H9 (cell line): ENCODE measurements around the gene PTPRQ. TPM values are rescaled to one million over a fixed set of nuclear protein-coding genes. Genes with fewer than 3 reads are reported as not detected.

Source experiments
- DNase-seq: peaks from one replicate; pipeline ENCODE4 v3.0.0-alpha.2; 2017
- H2AFZ ChIP-seq: one replicate; pipeline ENCODE4 v1.6.1; 2013; ENCODE audit warnings: mild to moderate bottlenecking, low read length, control low read depth, moderate library complexity
- H2AK5ac ChIP-seq: 2 replicates; pipeline ENCODE4 v1.6.1; 2013; ENCODE audit warnings: low read length, control low read depth, mixed read lengths; ENCODE audit not compliant: insufficient read length
- H2BK120ac ChIP-seq: one replicate; pipeline ENCODE4 v1.6.1; 2013; ENCODE audit warnings: low read depth, mild to moderate bottlenecking, low read length, control low read depth, inconsistent platforms; ENCODE audit not compliant: poor library complexity, severe bottlenecking
- H2BK12ac ChIP-seq: 2 replicates; pipeline ENCODE4 v1.6.1; 2013; ENCODE audit warnings: low read length, control low read depth, mixed read lengths, low read depth; ENCODE audit not compliant: insufficient read length
- H2BK15ac ChIP-seq: 2 replicates; pipeline ENCODE4 v1.6.1; 2013; ENCODE audit warnings: low read depth, low read length, control low read depth
- H2BK20ac ChIP-seq: one replicate; pipeline ENCODE4 v1.6.1; 2013; ENCODE audit warnings: low read depth, mild to moderate bottlenecking, low read length, control low read depth, inconsistent platforms; ENCODE audit not compliant: poor library complexity, severe bottlenecking
- H2BK5ac ChIP-seq: 2 replicates; pipeline ENCODE4 v1.6.1; 2013; ENCODE audit warnings: low read length, control low read depth, mixed read lengths; ENCODE audit not compliant: insufficient read length
- H3K14ac ChIP-seq: 2 replicates; pipeline ENCODE4 v1.6.1; 2013; ENCODE audit warnings: low read length, control low read depth; ENCODE audit not compliant: insufficient read depth
- H3K18ac ChIP-seq: 2 replicates; pipeline ENCODE4 v1.6.1; 2013; ENCODE audit warnings: low read depth, mild to moderate bottlenecking, mixed read lengths, low read length, control low read depth; ENCODE audit not compliant: insufficient read length
- H3K23ac ChIP-seq: 2 replicates; pipeline ENCODE4 v1.6.1; 2013; ENCODE audit warnings: low read length, control low read depth, mixed read lengths, low read depth; ENCODE audit not compliant: insufficient read length
- H3K23me2 ChIP-seq: 2 replicates; pipeline ENCODE4 v1.6.1; 2013; ENCODE audit warnings: low read depth, mild to moderate bottlenecking, mixed read lengths, low read length, control low read depth; ENCODE audit not compliant: insufficient read length, poor library complexity, severe bottlenecking
- H3K27ac ChIP-seq: 2 replicates; pipeline ENCODE4 v1.5.1; 2013; ENCODE audit warnings: low read length, control low read depth, mixed read lengths, low read depth; ENCODE audit not compliant: insufficient read length
- H3K27me3 ChIP-seq: 2 replicates; pipeline ENCODE4 v1.6.1; 2013; ENCODE audit warnings: low read length, control low read depth, inconsistent platforms; ENCODE audit not compliant: insufficient read depth
- H3K4ac ChIP-seq: 2 replicates; pipeline ENCODE4 v1.6.1; 2013; ENCODE audit warnings: low read depth, mild to moderate bottlenecking, control low read depth, inconsistent platforms, low read length, moderate library complexity
- H3K4me1 ChIP-seq: 2 replicates; pipeline ENCODE4 v1.6.1; 2013; ENCODE audit warnings: low read length, control low read depth, inconsistent platforms; ENCODE audit not compliant: insufficient read depth
- H3K4me2 ChIP-seq: 2 replicates; pipeline ENCODE4 v1.6.1; 2013; ENCODE audit warnings: low read length, control low read depth, mixed read lengths; ENCODE audit not compliant: insufficient read length, insufficient read depth
- H3K56ac ChIP-seq: 2 replicates; pipeline ENCODE4 v1.6.1; 2013; ENCODE audit warnings: low read depth, mild to moderate bottlenecking, mixed read lengths, low read length, control low read depth; ENCODE audit not compliant: insufficient read length
- H3K79me1 ChIP-seq: 2 replicates; pipeline ENCODE4 v1.6.1; 2013; ENCODE audit warnings: low read depth, mild to moderate bottlenecking, moderate library complexity, low read length, control low read depth, inconsistent platforms; ENCODE audit not compliant: insufficient read depth, poor library complexity, severe bottlenecking
- H3K79me2 ChIP-seq: 2 replicates; pipeline ENCODE4 v1.6.1; 2013; ENCODE audit warnings: low read length, control low read depth, inconsistent platforms; ENCODE audit not compliant: insufficient read depth
- H3K9ac ChIP-seq: 2 replicates; pipeline ENCODE4 v1.6.1; 2013; ENCODE audit warnings: low read length, control low read depth, mixed read lengths; ENCODE audit not compliant: insufficient read length; ENCODE audit errors: extremely low read depth
- H3K9me3 ChIP-seq: one replicate; pipeline ENCODE4 v1.6.1; 2013; ENCODE audit warnings: low read depth, low read length, inconsistent platforms; ENCODE audit not compliant: control insufficient read depth
- H3T11ph ChIP-seq: one replicate; pipeline ENCODE4 v1.6.1; 2013; ENCODE audit warnings: mild to moderate bottlenecking, low read length, control low read depth, inconsistent platforms
- H4K20me1 ChIP-seq: one replicate; pipeline ENCODE4 v1.6.1; 2013; ENCODE audit not compliant: control insufficient read depth, insufficient read length, insufficient read depth
- H4K5ac ChIP-seq: 2 replicates; pipeline ENCODE4 v1.6.1; 2013; ENCODE audit warnings: low read depth, mild to moderate bottlenecking, mixed read lengths, low read length, control low read depth; ENCODE audit not compliant: insufficient read length
- H4K8ac ChIP-seq: replicated peaks from 2 replicates; pipeline ENCODE4 v1.6.1; 2013; ENCODE audit warnings: low read length, control low read depth, mixed read lengths, low read depth; ENCODE audit not compliant: insufficient read length
- H4K91ac ChIP-seq: 2 replicates; pipeline ENCODE4 v1.6.1; 2013; ENCODE audit warnings: low read depth, mild to moderate bottlenecking, moderate library complexity, mixed read lengths, low read length, control low read depth; ENCODE audit not compliant: insufficient read length
- H3K27ac Mint-ChIP-seq, 3 experiments: 2 replicates in 2 of 3; 3 replicates in 1 of 3; pipeline ENCODE4 v1.8.0; 2020 to 2021; ENCODE audit warnings: mixed read lengths in 3 of 3, mild to moderate bottlenecking in 1 of 3, moderate library complexity in 1 of 3
- H3K27me3 Mint-ChIP-seq: 2 replicates; pipeline ENCODE4 v1.8.0; 2021; ENCODE audit warnings: low read depth, mild to moderate bottlenecking, moderate library complexity, mixed read lengths
- H3K36me3 Mint-ChIP-seq, 3 experiments: 2 replicates in 2 of 3; 3 replicates in 1 of 3; pipeline ENCODE4 v1.8.0; 2020 to 2021; ENCODE audit warnings: low read depth in 3 of 3, mixed read lengths in 3 of 3; ENCODE audit not compliant: insufficient read depth in 1 of 3
- H3K4me1 Mint-ChIP-seq, 2 experiments: 2 replicates each; pipeline ENCODE4 v1.8.0; 2020; ENCODE audit warnings: mixed read lengths in 2 of 2
- H3K4me3 Mint-ChIP-seq, 2 experiments: 2 replicates in 1 of 2; 3 replicates in 1 of 2; pipeline ENCODE4 v1.8.0; 2020 to 2021; ENCODE audit warnings: mild to moderate bottlenecking in 2 of 2, mixed read lengths in 2 of 2, moderate library complexity in 1 of 2
- H3K9me3 Mint-ChIP-seq, 2 experiments: 2 replicates in 1 of 2; 3 replicates in 1 of 2; pipeline ENCODE4 v1.8.0; 2020; ENCODE audit warnings: mild to moderate bottlenecking in 2 of 2, mixed read lengths in 2 of 2, moderate library complexity in 1 of 2
- CTCF ChIP-seq: fragments of 200-600 bp; sonication (generic); conservative IDR thresholded peaks from 3 replicates; pipeline ENCODE4 v1.8.0; 2021; ENCODE audit warnings: antibody characterized with exemption, mild to moderate bottlenecking
- WGBS: extraction: QIAGEN DNeasy Blood & Tissue Kit; methylation state at CpG from one replicate; pipeline ENCODE4 v1.1.7; 2013; ENCODE audit warnings: missing lambda C conversion rate, low lambda C conversion rate, mixed read lengths; ENCODE audit not compliant: insufficient read length; ENCODE audit errors: extremely low coverage; 5-methylcytosine and 5-hydroxymethylcytosine counted together
- total RNA-seq: library from RNA; stranded (reverse); gene quantifications from 2 replicates; pipeline ENCODE4 v1.2.1, GENCODE V29; 2021

The PTPRQ gene
- total RNA-seq, 1 experiment from 2014 or later, result not detected

GRCh38 chr12:80714055-80714454 is 270.0 kb downstream of the PTPRQ start:
- Histone ChIP-seq H2AK5ac (no peak overlapping the region), H4K20me1 (no peaks in the 10 kb centered on the region), H3K23ac (no peak overlapping the region), H3K14ac (no peak overlapping the region), H2BK20ac (no peak overlapping the region), H3K79me1 (no peaks in the 10 kb centered on the region), H4K5ac (no peak overlapping the region), H3K79me2 (no peaks in the 10 kb centered on the region), H2BK15ac (no peak overlapping the region), H4K91ac (no peak overlapping the region), H3K4me1 (peaks cover 15% of the 10 kb centered on the region), H3K18ac (no peak overlapping the region), H3K56ac (no peak overlapping the region), H3K4ac (no peak overlapping the region), H3K4me2 (peak overlapping the region; percentile 52), H3K27me3 (peaks cover 40% of the 10 kb centered on the region; the same call in 1 of the 2 replicates), H3K27ac (no peak overlapping the region), H4K8ac (no peak overlapping the region), H3K23me2 (peaks cover 10% of the 10 kb centered on the region), H2AFZ (no peak overlapping the region), H3K9me3 (no peaks in the 10 kb centered on the region), H2BK5ac (no peak overlapping the region), H2BK12ac (no peak overlapping the region), H3K9ac (no peak overlapping the region), H3T11ph (no peak overlapping the region), H2BK120ac (no peak overlapping the region)
- Mint-ChIP-seq H3K9me3 (no peaks in the 10 kb centered on the region), H3K27ac (peak overlapping the region; percentile 22 to 68 (median 37); a peak in 3 of 7 replicates), H3K27me3 (peaks cover 77% of the 10 kb centered on the region), H3K4me3 (peak overlapping the region; percentile 65 to 81), H3K4me1 (peaks cover 65% of the 10 kb centered on the region in 2 experiments), H3K36me3 (no peaks in the 10 kb centered on the region)
- no CpG with 5 or more reads among the region's 16 CpGs for WGBS
- peak; percentile 72 for DNase-seq
- TF ChIP-seq CTCF, result no peak
